ENCODE data around the gene ENPP4.
"Not testable (repeated sequence)": the region's sequence is repeated elsewhere in the genome, so short reads cannot be mapped to it uniquely, and the experiment has no call there.

DNA sequence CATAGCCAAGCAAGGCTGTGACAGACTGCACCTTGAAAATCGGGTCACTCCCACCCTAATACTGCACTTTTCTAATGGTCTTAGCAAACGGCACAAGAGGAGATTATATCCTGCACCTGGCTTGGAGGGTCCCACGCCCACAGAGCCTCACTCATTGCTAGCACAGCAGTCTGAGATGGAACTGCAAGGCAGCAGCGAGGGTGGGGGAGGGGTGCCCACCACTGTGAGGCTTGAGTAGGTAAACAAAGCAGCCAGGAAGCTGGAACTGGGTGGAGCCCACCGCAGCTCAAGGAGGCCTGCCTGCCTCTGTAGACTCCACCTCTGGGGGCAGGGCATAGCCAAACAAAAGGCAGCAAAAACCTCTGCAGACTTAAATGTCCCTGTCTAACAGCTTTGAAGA is 10.1 kb upstream of the ENPP4 start:
- not testable (repeated sequence) for TF ChIP-seq CTCF (conservative IDR thresholded peaks at IDR 0.05; ENCODE audit: low read length); EZH2phosphoT487 (IDR thresholded peaks at IDR 0.05; ENCODE audit: borderline replicate concordance)

All from Loucy (cell line).